SU-DHL-6 (cell line): Measurements from ENCODE around the gene TAS2R16.

ENCODE experiments used
- H2AFZ ChIP-seq: fragments of 200-600 bp; sonication (generic); 2 replicates; pipeline ENCODE4 v1.6.1; 2014; ENCODE audit warnings: low read depth, mild to moderate bottlenecking, moderate library complexity, mixed read lengths, antibody characterized with exemption, low read length; ENCODE audit not compliant: severe bottlenecking
- H3F3A ChIP-seq: fragments of 200-600 bp; shearing (Covaris generic); 2 replicates; pipeline ENCODE4 v1.6.0; 2016; ENCODE audit warnings: antibody characterized with exemption, mild to moderate bottlenecking; ENCODE audit not compliant: insufficient read depth
- H3K27ac ChIP-seq: fragments of 200-600 bp; sonication (generic); 2 replicates; pipeline ENCODE4 v1.5.1; 2016; ENCODE audit warnings: low read depth, mild to moderate bottlenecking, low read length, moderate library complexity, mixed read lengths
- H3K27me3 ChIP-seq: fragments of 200-600 bp; sonication (generic), shearing (Covaris generic); 2 replicates; pipeline ENCODE4 v1.6.0; 2014; ENCODE audit warnings: mild to moderate bottlenecking, low read length
- H3K36me3 ChIP-seq: fragments of 200-600 bp; sonication (generic); 2 replicates; pipeline ENCODE4 v1.6.1; 2014; ENCODE audit warnings: mild to moderate bottlenecking, low read length, mixed read lengths
- H3K4me2 ChIP-seq: fragments of 300-600, 200-600 bp; shearing (Covaris generic), sonication (generic); 2 replicates; pipeline ENCODE4 v1.6.0; 2014; ENCODE audit warnings: low read length, low read depth, mild to moderate bottlenecking; ENCODE audit not compliant: poor library complexity, severe bottlenecking
- H3K4me3 ChIP-seq: fragments of 200-600 bp; sonication (generic); 2 replicates; pipeline ENCODE4 v1.5.1; 2014; ENCODE audit warnings: antibody characterized with exemption, low read length, mild to moderate bottlenecking, mixed read lengths; ENCODE audit not compliant: insufficient read depth, poor library complexity, severe bottlenecking
- H3K79me2 ChIP-seq: fragments of 200-600 bp; sonication (generic); 2 replicates; pipeline ENCODE4 v1.6.1; 2014; ENCODE audit warnings: mild to moderate bottlenecking, low read length, moderate library complexity; ENCODE audit not compliant: insufficient read depth
- H3K9ac ChIP-seq: fragments of 200-600 bp; sonication (generic); 2 replicates; pipeline ENCODE4 v1.7.0; 2014; ENCODE audit warnings: mild to moderate bottlenecking, low read length
- H3K9me2 ChIP-seq: fragments of 200-600 bp; sonication (generic); replicated peaks from 2 replicates; pipeline ENCODE4 v1.6.1; 2014; ENCODE audit warnings: low read length; ENCODE audit not compliant: insufficient read depth
- H3K9me3 ChIP-seq: fragments of 200-600 bp; sonication (generic); 2 replicates; pipeline ENCODE4 v1.6.1; 2014; ENCODE audit warnings: low read length, mixed read lengths; ENCODE audit not compliant: insufficient read depth
- H4K20me1 ChIP-seq: fragments of 200-600 bp; sonication (generic); 2 replicates; pipeline ENCODE4 v1.6.1; 2014; ENCODE audit warnings: low read depth, mild to moderate bottlenecking, antibody characterized with exemption, low read length, moderate library complexity, mixed read lengths
- CTCF ChIP-seq: fragments of 200-600 bp; sonication (generic); IDR thresholded peaks from one replicate; pipeline ENCODE4 v1.5.1; 2017; ENCODE audit warnings: antibody characterized with exemption, mild to moderate bottlenecking, low read length, moderate library complexity; ENCODE audit not compliant: insufficient read depth, poor library complexity, severe bottlenecking
- EZH2phosphoT487 ChIP-seq: fragments of 200-600 bp; sonication (generic), shearing (Covaris generic); conservative IDR thresholded peaks from 2 replicates; pipeline ENCODE4 v1.6.1; 2018; ENCODE audit warnings: mild to moderate bottlenecking, antibody characterized with exemption, low read length, moderate library complexity, mixed read lengths

The TAS2R16 gene

DNA sequence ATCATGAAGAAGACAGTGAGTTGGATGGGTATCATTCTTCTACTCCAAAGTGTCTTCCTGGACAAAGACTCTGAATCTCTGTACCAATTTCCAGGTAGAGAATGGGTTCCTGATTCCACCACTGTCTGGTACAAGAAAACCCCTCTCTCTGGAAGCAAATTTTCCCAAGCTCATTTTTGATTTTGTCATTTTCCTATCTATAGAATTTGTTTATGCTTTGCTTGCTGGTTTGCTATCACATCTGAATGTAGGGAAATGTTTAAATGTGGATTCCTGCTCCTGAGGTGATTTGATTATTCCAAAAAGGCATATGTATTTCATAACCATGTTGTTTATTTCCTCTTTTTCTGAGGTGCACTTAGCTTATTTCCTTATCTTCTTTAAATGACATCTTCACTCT, at the start of gene TAS2R16:
TSS of gene TAS2R16 (minus strand) at position 101 of the 400 bp plus-strand sequence. CDS start at position 35, 66 bp downstream.
- no peak within 1 kb of the TSS for H3K4me3 ChIP-seq
- H2AFZ ChIP-seq, result no peak within 1 kb of the TSS
- TF ChIP-seq EZH2phosphoT487 (no peak), CTCF (no peak)
- no peaks in the 10 kb centered on the region for H3F3A ChIP-seq
- H3K9ac ChIP-seq, result no peak within 1 kb of the TSS
- H3K9me3 ChIP-seq, result no peaks in the 10 kb centered on the region
- no peak within 1 kb of the TSS for H3K4me2 ChIP-seq
- H3K9me2 ChIP-seq, result no peaks in the 10 kb centered on the region
- no peaks in the 10 kb centered on the region for H3K79me2 ChIP-seq
- H4K20me1 ChIP-seq, result no peaks in the 10 kb centered on the region
- H3K27ac ChIP-seq, result no peak within 1 kb of the TSS
- no peaks in the 10 kb centered on the region for H3K36me3 ChIP-seq
- H3K27me3 ChIP-seq, result no peaks in the 10 kb centered on the region

GRCh38 chr7:123043642-123044041, 48.1 kb upstream of the TAS2R16 start:
- no peaks in the 10 kb centered on the region for H3K79me2 ChIP-seq
- H3K4me2 ChIP-seq, result no peak overlapping the region
- H4K20me1 ChIP-seq, result no peaks in the 10 kb centered on the region
- no peaks in the 10 kb centered on the region for H3K9me2 ChIP-seq
- H3K27ac ChIP-seq, result no peak overlapping the region
- H3F3A ChIP-seq, result no peaks in the 10 kb centered on the region
- H3K4me3 ChIP-seq, result no peak overlapping the region
- no peak overlapping the region for H3K9ac ChIP-seq
- no peak overlapping the region for H2AFZ ChIP-seq
- no peaks in the 10 kb centered on the region for H3K27me3 ChIP-seq
- no peaks in the 10 kb centered on the region for H3K9me3 ChIP-seq
- TF ChIP-seq CTCF (no peak), EZH2phosphoT487 (no peak)
- H3K36me3 ChIP-seq, result no peaks in the 10 kb centered on the region

DNA sequence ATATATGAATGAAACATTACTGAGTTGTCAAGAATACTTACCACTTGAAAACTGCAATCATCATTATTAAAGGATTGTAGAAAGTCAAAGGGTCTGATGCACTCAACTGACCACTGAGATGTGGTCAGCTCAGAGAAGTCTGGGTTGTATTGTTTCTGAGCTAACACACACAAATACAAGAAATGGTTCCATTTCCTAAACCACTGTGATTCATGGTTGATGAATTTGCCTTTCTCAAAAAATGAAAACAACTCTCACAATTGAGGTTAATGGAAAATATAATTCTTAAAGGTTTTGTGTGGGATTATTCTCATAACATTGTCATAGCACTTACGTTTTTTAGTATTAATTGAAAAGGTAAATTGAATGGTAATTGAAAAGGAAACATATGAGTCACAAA, 45.6 kb upstream of the TAS2R16 start:
- Histone ChIP-seq H3K27me3 (no peaks in the 10 kb centered on the region), H4K20me1 (no peaks in the 10 kb centered on the region), H3K9me3 (no peaks in the 10 kb centered on the region), H3K4me3 (no peak overlapping the region), H3K9me2 (no peaks in the 10 kb centered on the region), H3K9ac (no peak overlapping the region), H2AFZ (no peak overlapping the region), H3F3A (no peaks in the 10 kb centered on the region), H3K27ac (no peak overlapping the region), H3K36me3 (no peaks in the 10 kb centered on the region), H3K4me2 (no peak overlapping the region), H3K79me2 (no peaks in the 10 kb centered on the region)
- TF ChIP-seq EZH2phosphoT487 (no peak), CTCF (no peak)
